Measurements from ENCODE around the gene FAM222B.

DNA sequence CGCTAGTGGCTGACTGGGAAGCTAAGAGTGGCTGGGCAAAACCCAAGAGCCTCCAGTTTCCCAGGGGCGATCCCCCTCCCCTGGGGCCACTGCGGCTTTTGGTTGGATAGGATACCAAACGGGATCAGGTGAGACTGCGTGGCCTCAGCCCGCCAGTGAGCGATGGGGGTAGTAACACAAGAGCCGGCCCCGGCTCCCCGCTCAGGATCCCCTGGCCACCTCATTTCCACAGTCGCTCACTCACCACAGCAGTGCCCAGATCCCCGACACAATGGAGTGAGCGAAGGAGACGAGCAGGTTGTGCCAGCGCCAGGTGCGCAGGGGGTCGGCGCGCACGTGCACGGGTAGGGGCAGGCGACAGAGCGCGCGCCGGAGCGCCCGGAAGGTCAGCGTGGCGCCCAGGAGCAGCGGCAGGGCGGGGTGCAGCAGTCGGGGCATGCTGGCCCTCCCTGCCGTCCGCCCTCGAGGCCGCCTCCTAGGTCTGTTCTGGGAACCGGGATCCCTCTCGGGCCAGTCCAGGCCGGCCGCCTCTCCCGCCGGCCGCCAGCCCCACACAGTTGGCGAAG lies 116.8 kb downstream of the FAM222B start:
- TF ChIP-seq, protein P1, sequence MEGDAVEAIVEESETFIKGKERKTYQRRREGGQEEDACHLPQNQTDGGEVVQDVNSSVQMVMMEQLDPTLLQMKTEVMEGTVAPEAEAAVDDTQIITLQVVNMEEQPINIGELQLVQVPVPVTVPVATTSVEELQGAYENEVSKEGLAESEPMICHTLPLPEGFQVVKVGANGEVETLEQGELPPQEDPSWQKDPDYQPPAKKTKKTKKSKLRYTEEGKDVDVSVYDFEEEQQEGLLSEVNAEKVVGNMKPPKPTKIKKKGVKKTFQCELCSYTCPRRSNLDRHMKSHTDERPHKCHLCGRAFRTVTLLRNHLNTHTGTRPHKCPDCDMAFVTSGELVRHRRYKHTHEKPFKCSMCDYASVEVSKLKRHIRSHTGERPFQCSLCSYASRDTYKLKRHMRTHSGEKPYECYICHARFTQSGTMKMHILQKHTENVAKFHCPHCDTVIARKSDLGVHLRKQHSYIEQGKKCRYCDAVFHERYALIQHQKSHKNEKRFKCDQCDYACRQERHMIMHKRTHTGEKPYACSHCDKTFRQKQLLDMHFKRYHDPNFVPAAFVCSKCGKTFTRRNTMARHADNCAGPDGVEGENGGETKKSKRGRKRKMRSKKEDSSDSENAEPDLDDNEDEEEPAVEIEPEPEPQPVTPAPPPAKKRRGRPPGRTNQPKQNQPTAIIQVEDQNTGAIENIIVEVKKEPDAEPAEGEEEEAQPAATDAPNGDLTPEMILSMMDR (conservative IDR thresholded peaks at IDR 0.05; ENCODE audit: low read depth, low read length): no peak
- TF ChIP-seq MAZ (IDR thresholded peaks at IDR 0.05; ENCODE audit: borderline replicate concordance, low read depth, low read length): no peak; the same call in 1 of the 2 replicates
- peak; percentile 63; the same call in 1 of the 2 replicates for TF ChIP-seq POLR2A (IDR thresholded peaks at IDR 0.05; ENCODE audit: low read depth, low read length)
- peak; percentile 68; the same call in 1 of the 2 replicates for TF ChIP-seq MXI1 (IDR thresholded peaks at IDR 0.05; ENCODE audit: borderline replicate concordance, low read depth, low read length)
- TF ChIP-seq FOS (IDR thresholded peaks at IDR 0.05; ENCODE audit: low read depth, low read length): no peak

Measured in IMR-90 (cell line).